ENCODE results near the gene CGGBP1. TPM values are rescaled to one million over a fixed set of nuclear protein-coding genes. Genes with fewer than 3 reads are reported as not detected.

CGGBP1 gene, protein sequence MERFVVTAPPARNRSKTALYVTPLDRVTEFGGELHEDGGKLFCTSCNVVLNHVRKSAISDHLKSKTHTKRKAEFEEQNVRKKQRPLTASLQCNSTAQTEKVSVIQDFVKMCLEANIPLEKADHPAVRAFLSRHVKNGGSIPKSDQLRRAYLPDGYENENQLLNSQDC
- polyA plus RNA-seq (ENCODE audit: insufficient read length in 4 of 4) = 100 to 1,000 TPM; 136 to 143 (median 140) TPM

DNA sequence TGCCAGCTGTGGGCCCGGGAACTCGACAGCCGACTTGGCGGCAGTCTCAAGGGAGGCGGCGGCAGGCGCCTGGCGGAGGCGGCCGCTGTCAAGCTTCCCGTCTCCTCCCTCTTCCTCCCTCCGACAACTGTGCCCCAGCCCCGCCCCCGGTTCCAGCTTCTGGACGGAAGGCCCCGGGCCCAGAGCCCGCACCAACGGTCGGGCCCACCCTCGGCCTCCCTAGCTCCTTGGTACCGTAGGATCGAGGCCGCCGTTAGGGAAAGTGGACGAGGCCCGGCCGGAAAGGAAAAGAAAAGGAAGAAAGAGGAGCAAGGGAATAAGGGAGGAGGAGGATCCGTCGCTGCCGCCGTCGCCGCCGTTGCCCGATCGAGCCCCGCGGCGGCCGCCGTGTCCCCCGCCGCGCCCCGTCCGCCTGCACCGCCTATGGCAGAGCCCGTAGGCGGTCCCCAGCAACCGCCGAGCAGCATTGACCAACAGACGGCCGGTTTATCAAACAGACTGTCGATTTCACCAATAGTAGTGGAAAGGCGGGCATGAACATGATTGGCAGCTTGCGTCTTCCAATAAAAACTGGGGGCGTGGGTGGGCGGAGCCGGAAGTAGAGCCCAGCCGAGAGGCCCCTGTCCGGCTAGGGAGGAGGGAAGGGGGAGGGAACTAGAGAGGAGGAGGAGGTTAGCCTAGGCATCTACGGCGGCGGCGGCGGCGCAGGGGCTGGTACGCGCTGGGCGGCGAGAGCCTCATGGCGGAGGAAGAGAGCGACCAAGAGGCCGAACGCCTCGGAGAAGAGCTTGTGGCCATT lies at the start of gene CGGBP1, which contains the start of gene ZNF654:
Gene CGGBP1 (minus strand): TSS at position 425 of the 799 bp plus-strand sequence. CDS start 3,029 bp downstream, outside the sequence.
Gene ZNF654 (plus strand): TSS at position 675 of the 799 bp plus-strand sequence. CDS start 65 bp downstream, at position 740.
- DNase-seq (ENCODE audit: low read depth in 4 of 4, low spot score in 2 of 4) = peak; percentile 96 to 99 (median 98)

DNA sequence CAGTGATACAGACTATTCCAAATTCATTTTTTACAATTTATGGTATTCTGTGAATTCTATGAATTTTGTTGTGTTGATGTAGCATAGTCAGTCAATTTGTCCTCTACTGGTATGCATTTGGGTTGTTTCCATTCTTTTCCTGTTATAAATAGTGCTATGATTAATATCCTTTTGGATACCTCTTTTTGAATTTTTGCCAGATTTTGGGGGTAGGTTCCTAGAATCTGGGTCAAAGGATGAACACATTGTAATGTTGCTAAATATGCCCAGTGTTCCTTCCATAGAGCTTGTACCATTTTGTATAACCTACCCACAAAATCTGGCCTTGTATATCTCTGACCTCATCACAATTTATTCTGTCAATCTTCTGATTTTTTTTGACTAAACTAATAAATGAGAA lies 46.5 kb upstream of the CGGBP1 start:
- no peak for DNase-seq (ENCODE audit: low read depth in 4 of 4, low spot score in 2 of 4)

DNA sequence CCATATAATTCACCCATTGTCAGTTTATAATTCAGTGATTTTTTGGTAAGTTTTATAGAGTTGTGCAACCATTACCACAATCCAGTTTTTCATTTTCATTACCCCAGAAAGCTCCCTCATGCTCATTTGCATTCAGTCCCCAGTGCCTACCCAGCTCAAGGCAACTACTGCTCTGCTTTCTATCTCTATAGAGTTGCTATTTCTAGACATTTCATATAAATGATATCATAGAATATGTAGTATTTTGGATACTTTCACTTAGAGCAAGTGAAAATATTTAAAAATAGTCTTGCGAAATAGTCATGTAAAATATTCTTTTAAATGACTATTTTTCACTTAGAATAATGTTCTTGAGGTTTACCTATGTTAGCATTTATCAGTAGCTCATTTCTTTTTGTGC lies 42.3 kb upstream of the CGGBP1 start:
- no peak for DNase-seq (ENCODE audit: low read depth in 4 of 4, low spot score in 2 of 4)

DNA sequence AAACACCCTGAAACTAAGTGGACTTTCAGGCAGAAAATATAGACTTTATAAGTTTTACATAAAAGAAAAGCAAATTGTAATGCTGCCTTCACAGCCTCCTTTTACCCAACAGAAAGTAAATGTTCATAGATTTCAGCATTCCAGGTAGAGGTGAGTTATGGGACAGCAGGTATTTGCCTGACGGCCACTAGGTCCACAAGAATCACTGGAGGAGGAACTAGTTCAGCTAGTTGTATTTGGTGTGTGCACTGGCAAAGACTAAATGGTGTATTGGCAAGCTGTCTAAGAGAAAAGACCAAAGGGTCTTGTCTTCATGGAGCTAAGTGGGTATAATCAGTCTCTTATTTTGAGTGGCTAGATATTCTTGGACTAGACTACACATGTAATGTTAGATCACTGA lies 34.5 kb upstream of the CGGBP1 start:
- DNase-seq (ENCODE audit: low read depth in 4 of 4, low spot score in 2 of 4) = no peak

DNA sequence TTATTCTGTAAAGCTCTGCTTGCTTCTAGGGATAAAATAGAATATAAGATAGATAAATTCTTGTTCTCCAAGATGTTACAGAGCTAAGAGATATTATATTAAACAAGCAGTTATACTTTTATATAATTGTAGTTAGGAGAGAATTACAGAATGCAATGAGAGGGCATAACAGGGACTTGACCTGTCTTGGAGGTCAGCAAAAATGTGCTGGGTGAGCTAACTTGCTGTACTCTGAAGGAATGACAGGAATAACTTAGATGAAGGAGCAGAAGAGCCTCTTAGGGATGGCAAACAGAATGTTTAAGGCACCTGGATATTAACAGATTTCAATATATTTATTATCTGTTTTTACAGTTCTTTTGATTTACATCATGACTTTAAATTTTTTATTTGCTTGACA lies 33.5 kb upstream of the CGGBP1 start:
- DNase-seq (ENCODE audit: low read depth in 4 of 4, low spot score in 2 of 4) = no peak

DNA sequence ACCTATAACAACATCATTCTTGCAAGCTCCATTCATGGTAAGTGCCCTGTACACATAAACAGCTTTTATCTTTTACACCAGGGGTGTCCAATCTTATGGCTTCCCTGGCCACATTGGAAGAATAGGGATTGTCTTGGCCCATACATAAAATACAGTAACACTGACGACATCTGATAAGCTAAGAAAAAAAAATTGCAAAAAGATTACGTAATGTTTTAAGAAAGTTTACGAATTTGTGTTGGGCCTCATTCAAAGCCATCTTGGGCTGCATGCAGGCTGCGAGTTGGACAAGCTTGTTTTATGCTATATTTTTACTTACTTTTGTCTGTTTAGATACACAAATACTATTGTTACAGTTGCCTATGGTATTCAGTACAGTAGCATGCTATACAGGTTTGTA lies 31.9 kb upstream of the CGGBP1 start:
- DNase-seq (ENCODE audit: low read depth in 4 of 4, low spot score in 2 of 4) = no peak

DNA sequence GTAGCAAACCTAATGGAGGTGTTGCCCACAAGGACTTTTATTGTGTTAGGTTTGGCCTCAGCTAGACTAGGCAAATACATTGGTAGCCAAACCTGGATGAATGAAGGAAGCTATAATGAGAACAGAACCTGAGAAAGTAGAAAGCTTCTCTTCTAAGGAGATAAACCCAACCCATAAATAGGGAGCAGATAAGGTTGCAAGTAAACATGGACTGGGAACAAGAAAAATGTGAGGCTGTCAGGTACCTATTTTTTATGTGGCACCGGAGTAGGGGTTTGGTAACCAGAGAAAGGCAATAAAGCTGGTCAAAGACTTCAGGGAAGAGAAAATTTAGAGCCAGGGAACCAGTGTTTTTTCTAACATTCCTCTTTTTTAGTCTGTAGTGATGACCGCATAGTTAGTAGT lies 25.3 kb upstream of the CGGBP1 start:
- DNase-seq (ENCODE audit: low read depth in 4 of 4, low spot score in 2 of 4) = peak in 3 of 4 donors; percentile 32 to 56 (median 53)

DNA sequence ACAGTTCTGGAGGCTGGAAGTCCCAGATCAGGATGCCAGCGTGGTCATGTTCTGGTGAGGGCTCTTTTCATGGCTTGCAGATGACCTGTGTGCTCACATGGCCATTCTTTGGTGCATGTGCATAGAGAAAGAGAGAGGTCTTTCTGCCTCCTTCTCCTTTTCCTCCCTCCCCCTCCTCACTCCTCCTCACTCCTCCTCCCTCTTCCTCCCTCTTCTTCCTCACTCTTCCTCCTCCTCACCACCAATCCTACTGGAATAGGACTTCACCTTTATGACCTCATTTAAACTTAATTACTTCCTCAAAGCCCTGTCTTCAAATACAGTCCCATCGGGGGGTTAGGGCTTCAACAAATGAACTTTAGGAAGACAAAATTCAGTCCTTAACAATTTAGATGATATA lies 24.0 kb upstream of the CGGBP1 start:
- DNase-seq (ENCODE audit: low read depth in 4 of 4, low spot score in 2 of 4) = no peak

DNA sequence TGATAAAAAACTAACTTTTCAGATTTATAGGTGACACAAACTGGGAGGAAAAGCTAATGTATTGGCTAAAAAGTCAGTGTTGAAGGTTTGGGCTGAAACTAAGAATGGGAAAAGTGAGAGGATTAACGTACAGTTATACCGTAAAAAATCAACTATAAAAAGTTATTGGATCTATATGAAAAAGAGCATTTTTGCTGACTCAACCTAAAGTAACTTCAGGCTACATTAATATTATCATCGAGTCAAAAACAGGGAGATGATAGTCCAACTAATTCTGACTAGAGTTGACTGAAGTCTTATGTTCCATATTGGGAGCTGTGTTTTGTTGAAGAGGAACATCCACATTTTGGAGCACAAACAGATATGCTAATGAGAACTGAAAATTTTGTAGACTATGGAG lies 20.1 kb upstream of the CGGBP1 start:
- DNase-seq (ENCODE audit: low read depth in 4 of 4, low spot score in 2 of 4) = no peak

DNA sequence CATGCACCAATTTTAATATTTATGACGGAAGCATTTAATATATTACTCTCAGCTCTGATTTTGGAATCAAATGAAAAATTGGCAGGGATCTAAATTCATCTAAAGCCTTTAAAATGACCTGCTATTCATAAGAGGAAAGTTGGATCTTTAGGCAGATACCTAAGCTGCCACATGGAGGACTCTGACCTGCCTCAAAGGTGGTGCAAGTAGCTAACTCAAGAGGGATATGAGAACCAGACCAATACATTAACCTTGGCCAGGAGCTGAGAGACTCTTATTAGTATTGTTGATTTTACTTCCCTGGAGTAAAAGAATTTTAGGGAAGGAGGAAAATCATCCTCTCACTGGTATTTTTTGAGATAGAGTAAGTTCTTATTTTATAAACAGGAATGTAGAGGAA lies 17.9 kb upstream of the CGGBP1 start:
- no peak for DNase-seq (ENCODE audit: low read depth in 4 of 4, low spot score in 2 of 4)

DNA sequence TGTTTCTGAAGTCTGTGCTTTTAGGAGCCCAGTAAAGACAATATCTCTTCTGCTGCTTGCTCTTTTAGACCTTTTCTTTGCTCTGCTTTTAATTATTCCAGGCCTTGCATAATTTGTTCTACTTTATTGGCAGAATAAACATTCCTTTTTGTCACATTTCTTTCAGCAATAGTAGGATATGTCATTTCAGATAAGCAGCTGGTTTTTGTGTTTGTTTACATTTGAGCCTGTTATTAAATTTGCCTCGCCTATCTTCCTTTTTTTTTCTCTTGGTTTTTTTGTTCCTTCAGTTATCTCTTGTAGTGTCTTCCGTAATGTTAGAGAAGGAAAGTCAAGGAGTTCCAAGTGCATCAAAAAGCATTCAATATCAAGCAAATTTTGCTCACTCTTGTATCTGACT lies 16.7 kb upstream of the CGGBP1 start:
- DNase-seq (ENCODE audit: low read depth in 4 of 4, low spot score in 2 of 4) = no peak

DNA sequence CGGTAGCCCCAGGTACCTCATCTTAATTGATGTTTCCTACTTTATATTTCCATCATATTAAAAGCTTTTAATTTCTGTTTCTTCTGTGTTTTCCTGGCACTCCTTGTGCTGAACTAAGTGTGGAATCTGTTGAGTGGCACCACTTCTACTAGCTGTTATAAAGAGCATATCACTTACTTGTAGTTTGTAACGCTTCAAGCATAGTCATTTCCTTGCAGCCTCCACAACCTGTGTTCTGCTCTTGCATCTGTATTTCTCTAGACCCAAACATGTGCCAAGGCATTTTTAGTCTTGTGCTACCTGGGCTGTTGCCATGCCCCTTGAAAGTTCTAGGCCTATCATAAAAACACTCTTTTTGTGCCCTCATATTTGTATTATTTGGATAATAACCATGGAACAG lies 16.3 kb upstream of the CGGBP1 start:
- DNase-seq (ENCODE audit: low read depth in 4 of 4, low spot score in 2 of 4) = no peak

DNA sequence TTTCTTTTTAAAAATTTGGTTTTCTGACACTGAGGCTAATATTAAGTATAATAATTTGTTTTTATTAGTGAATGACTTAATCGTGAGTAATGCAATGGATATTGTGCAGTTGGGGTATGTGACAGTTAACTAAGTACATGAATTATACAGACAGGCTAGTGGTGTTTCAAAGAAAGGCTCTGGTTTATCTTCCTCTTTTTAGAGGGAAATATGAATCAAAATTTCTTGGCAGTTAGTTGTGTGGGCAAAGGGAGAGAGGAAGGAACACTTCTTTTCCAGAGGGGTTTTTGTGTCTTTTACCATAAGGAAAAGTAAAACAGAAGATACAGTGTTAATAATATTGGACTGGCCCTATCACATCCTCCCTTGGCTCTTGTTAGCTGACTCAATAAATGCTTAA lies 2.9 kb upstream of the CGGBP1 start:
- DNase-seq (ENCODE audit: low read depth in 4 of 4, low spot score in 2 of 4) = no peak

DNA sequence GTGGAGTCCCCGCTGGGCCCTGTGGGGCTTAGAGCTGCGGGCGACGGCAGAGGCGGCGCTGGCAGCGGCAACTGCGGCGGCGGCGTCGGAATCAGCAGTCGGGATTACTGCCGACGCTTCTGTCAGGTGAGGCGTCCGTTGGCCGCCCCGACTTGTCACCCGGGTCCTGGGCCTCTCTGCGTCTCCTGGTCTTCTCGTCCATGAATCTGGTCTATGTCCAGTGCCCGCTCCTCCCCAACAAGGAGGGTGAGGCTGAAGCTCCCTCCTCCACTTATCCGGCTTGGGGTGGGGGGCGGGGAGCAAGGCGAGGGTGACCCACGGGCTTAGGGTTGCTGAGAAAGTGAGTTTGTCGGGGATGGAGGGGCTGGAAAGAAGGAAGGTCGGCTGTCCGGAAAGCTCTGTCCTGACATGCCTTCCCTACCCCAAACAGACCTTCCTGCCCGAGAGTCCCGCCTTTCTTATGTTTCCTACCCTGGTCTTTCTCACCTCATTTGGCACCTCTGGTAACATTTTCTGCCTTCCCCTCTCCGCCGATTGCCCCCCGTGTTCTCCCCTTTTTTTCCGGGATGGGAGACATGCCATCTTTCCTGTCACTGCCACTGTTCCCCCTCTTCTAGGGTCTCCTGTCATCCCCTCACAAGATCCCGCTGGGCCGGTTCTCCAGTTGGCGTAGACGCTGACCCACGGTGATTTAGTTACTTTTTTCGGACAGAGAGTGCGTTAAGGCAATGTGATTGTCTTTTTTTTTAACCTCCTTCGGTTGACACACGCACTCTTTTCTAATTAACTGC lies 770 bp upstream of the CGGBP1 start:
- peak in 1 of 4 donors; percentile 27 for DNase-seq (ENCODE audit: low read depth in 4 of 4, low spot score in 2 of 4)

DNA sequence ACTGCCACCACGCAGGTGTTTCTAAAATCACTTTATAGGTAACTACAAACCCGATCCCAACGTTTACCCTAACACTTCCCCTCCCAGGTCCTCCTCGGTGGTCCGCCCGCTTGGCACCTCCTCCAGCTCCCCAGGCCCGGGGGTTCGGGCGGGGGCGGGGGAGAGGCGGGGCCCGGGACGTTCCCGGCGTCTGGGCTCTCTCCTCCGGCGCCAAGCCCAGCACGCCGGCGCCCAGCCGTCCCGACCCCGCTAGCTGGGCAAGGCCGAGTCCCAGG lies 562 bp downstream of the CGGBP1 start:
- DNase-seq (ENCODE audit: low read depth in 4 of 4, low spot score in 2 of 4) = peak in 1 of 4 donors; percentile 37

DNA sequence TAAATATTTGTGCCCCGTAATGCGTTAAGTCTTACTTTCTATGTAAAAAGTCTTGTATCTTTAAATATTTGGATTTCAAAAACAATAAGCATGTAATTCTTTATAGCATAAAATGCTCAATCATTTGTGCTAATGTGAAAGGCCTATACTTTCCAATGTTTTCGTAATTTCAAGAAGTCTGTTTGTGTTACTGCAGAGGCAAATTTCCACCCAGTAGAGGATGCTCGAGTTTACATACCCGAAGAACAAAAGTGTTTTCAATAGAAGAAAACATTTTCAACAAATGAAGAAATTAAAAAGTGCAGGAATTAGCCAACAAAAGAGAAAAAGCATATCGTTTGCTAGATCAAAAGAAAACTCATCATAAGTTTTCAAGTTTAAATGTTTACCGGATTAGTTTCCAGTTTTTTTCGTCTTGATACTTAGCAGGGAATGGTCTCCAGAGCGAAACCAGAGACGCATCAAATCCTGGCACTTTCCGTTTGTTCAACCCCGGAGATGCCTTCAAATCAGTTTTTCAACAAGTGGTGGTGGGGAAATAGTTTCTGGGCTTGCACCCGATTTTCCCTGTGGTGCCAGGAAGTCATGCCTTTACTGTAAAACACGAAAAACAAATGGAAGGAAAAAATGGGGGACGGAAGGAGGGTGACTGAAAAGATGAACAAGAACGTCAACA lies 1.0 kb downstream of the CGGBP1 start:
- DNase-seq (ENCODE audit: low read depth in 4 of 4, low spot score in 2 of 4) = peak; percentile 13 to 50 (median 26)

DNA sequence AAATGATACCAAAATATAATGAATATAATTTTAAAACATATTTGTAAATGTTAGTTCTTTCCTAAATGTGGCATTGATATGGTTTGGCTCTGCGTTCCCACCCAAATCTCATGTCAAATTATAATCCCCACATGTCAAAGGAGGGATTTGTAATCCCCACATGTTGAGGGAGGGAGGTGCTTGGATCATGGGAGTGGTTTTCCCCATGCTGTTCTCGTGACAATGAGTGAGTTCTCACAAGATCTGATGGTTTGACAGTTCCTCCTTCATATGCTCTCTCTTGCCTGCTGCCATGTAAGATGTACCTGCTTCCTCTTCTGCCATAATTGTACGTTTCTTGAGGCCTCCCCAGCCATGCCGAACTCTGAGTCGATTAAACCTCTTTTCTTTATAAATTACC lies 12.0 kb downstream of the CGGBP1 start:
- DNase-seq (ENCODE audit: low read depth in 4 of 4, low spot score in 2 of 4) = no peak

DNA sequence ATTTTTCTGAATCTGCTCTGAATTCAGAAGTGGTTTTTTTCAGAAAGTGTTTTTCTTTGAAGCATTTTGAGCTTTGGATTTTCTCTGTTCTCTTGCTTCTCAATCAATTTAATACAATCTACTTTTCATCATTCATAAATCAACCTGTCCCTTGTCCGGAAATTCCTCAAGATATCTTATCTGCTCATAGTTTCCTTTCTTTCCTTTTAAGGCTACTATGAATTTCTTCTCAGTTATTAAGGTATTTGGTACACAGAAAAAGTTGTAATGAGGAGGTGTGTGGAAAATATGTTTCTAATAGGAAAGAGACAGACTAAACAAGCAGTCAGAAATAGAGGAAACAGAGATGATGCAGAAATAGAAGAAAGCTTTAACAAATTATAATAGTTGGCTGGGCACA lies 14.4 kb downstream of the CGGBP1 start:
- no peak for DNase-seq (ENCODE audit: low read depth in 4 of 4, low spot score in 2 of 4)

DNA sequence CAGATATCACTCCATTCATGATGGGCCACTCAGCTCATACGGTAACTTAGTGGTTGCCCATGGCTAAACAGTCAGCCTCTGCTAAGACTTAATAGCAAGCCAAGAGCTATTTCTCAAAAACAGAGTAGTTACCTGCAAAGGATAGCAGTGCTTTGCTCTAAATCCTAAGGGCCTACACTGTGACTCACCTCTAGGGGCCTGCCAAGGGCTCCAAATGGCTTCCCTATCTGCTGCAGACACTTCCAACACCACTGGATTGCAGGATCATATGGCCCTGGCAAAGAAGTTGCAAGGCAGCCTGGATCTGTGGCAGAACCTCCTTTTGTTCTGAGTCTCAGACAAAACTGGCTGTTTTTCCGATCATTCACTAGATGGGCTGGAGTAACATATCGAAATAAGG lies 17.8 kb downstream of the CGGBP1 start:
- DNase-seq (ENCODE audit: low read depth in 4 of 4, low spot score in 2 of 4) = no peak

DNA sequence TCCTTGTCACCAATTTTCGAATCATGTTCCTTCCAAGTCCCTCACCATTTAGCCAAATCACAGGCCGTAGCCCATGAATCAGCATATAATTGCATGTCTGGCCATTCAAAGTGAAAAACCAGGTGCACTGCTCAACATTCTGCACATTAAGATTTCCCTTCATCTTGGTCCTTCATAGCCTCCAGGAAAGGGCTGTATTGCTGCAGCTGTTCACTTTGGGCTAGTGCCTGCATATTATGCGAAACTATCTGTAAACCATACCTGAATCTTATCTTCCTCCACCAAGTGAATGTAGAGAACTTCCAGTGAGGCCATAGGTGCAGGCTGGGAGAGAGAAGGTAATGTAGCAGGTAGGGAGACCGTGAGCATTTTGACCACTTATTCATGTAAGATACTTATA lies 18.3 kb downstream of the CGGBP1 start:
- no peak for DNase-seq (ENCODE audit: low read depth in 4 of 4, low spot score in 2 of 4)

DNA sequence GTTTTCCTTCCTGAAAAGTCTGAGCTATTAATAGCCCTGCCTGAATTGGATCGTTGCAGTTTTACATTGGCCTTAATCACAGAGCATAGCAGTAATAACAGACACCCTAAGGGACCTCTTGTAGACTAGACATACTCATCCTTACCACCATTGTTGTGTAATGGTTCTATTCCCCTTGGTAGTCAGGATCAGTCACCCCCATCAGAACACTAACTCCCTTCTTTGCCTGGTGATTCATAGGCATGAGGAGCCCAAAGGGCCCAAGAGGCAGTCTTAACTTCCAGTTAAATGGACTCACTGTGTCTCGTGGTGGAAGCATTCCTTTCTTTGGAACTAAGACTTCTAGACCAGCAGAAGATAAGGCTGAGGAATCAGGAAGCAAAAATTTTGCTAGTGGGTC lies 20.2 kb downstream of the CGGBP1 start:
- DNase-seq (ENCODE audit: low read depth in 4 of 4, low spot score in 2 of 4) = no peak

Measured in left renal cortex interstitium (tissue), 4 donors.